PFSK-1 (cell line): ENCODE data around the gene TLN1.

ENCODE experiments used
- FOXP2 ChIP-seq: optimal IDR thresholded peaks from 2 replicates; pipeline ENCODE3; 2011; ENCODE audit warnings: borderline replicate concordance, control low read depth, inconsistent platforms; ENCODE audit not compliant: insufficient read depth; ENCODE audit errors: extremely low read length, extremely low read depth
- POLR2AphosphoS5 ChIP-seq: IDR thresholded peaks from 2 replicates; pipeline ENCODE4 v1.6.1; 2012; ENCODE audit warnings: low read depth, mild to moderate bottlenecking, control low read depth, low read length, moderate library complexity
- REST ChIP-seq, 2 experiments: IDR thresholded peaks; 2 replicates each; pipeline versions ENCODE4 v1.6.1 to v1.8.0; 2011 to 2012; ENCODE audit warnings: low read depth in 2 of 2, low read length in 2 of 2, control low read depth in 1 of 2, inconsistent platforms in 1 of 2, mild to moderate bottlenecking in 1 of 2, moderate library complexity in 1 of 2; ENCODE audit not compliant: insufficient read depth in 1 of 2
- SIN3A ChIP-seq: IDR thresholded peaks from 2 replicates; pipeline ENCODE4 v1.6.1; 2012; ENCODE audit warnings: mild to moderate bottlenecking, low read length, moderate library complexity, borderline replicate concordance; ENCODE audit not compliant: insufficient read depth
- TAF1 ChIP-seq: IDR thresholded peaks from 2 replicates; pipeline ENCODE4 v1.6.1; 2012; ENCODE audit warnings: low read length, control low read depth, borderline replicate concordance; ENCODE audit not compliant: insufficient read depth

The TLN1 gene

GRCh38 chr9:35662437-35662836, 69.6 kb downstream of the TLN1 start:
- TF ChIP-seq TAF1, result no peak
- TF ChIP-seq FOXP2, result no peak
- no peak for TF ChIP-seq SIN3A
- no peak for TF ChIP-seq POLR2AphosphoS5
- no peak for TF ChIP-seq REST (IDR thresholded peaks at IDR 0.05; ENCODE audit: insufficient read depth in 1 of 2, low read depth in 2 of 2, low read length in 2 of 2)

GRCh38 chr9:35661756-35662350, 70.1 kb downstream of the TLN1 start:
- TF ChIP-seq POLR2AphosphoS5 (no peak), TAF1 (no peak), SIN3A (no peak)

- TF ChIP-seq FOXP2 (no peak), REST (IDR thresholded peaks at IDR 0.05; ENCODE audit: insufficient read depth in 1 of 2, low read depth in 2 of 2, low read length in 2 of 2) (no peak), TAF1 (no peak), SIN3A (no peak)
Measured at GRCh38 chr9:35660966-35661415, 71.0 kb downstream of the TLN1 start.

- TF ChIP-seq SIN3A, result no peak
- no peak for TF ChIP-seq FOXP2
- no peak for TF ChIP-seq POLR2AphosphoS5
- no peak for TF ChIP-seq TAF1
- no peak for TF ChIP-seq REST (IDR thresholded peaks at IDR 0.05; ENCODE audit: insufficient read depth in 1 of 2, low read depth in 2 of 2, low read length in 2 of 2)
Measured at GRCh38 chr9:35659340-35659739, 72.7 kb downstream of the TLN1 start.

- no peak for TF ChIP-seq REST (IDR thresholded peaks at IDR 0.05; ENCODE audit: insufficient read depth in 1 of 2, low read depth in 2 of 2, low read length in 2 of 2)
Measured at GRCh38 chr9:35658968-35659220, 73.1 kb downstream of the TLN1 start.
